Measurements from ENCODE around the gene FBXO11. TPM values are rescaled to one million over a fixed set of nuclear protein-coding genes. Genes with fewer than 3 reads are reported as not detected.

Gene FBXO11
- total and polyA plus RNA-seq, 12 donors: 21.7 to 61.7 (median 46.6) TPM

- Histone ChIP-seq H3K36me3 (replicated peaks in 1 of 2) (no peaks in the 10 kb centered on the region), H3K9me3 (replicated peaks in 1 of 3) (no peaks in the 10 kb centered on the region), H3K4me3 (no peak overlapping the region), H3K27me3 (no peaks in the 10 kb centered on the region), H3K27ac (no peak overlapping the region), H3K4me1 (replicated peaks in 1 of 2) (peaks cover 0 to 60% of the 10 kb centered on the region in 2 donors)
- 93 to 96% (median 94%) methylated on average over 10 of the region's 10 CpGs for WGBS, 4 donors
- no peak for TF ChIP-seq POLR2A (IDR thresholded peaks at IDR 0.05)
- TF ChIP-seq CTCF (IDR thresholded peaks at IDR 0.05): no peak
- DNase-seq: no peak
- intact Hi-C loops (cut with DNase I): no loop called here
These were observed 15.5 kb downstream of the FBXO11 start for GRCh38 chr2:47890711-47891368.

- peaks cover 0 to 47% of the 10 kb centered on the region in 2 donors for H3K4me1 ChIP-seq (replicated peaks in 1 of 2)
- H3K27ac ChIP-seq: no peak overlapping the region
- no peaks in the 10 kb centered on the region for H3K9me3 ChIP-seq (replicated peaks in 1 of 3)
- H3K27me3 ChIP-seq: no peaks in the 10 kb centered on the region
- H3K4me3 ChIP-seq: no peak overlapping the region
- TF ChIP-seq POLR2A (IDR thresholded peaks at IDR 0.05) (no peak), CTCF (IDR thresholded peaks at IDR 0.05) (no peak)
- 75 to 82% (median 80%) methylated on average over 2 of the region's 2 CpGs for WGBS, 4 donors
- intact Hi-C loops (cut with DNase I): no loop called here
- no peak for DNase-seq
- H3K36me3 ChIP-seq (replicated peaks in 1 of 2): no peaks in the 10 kb centered on the region
These were observed 17.6 kb downstream of the FBXO11 start for GRCh38 chr2:47888581-47889280.

GRCh38 chr2:47876912-47877311 is 29.4 kb downstream of the FBXO11 start:
- H3K4me3 ChIP-seq: no peak overlapping the region
- H3K9me3 ChIP-seq (replicated peaks in 1 of 3): no peaks in the 10 kb centered on the region
- H3K27ac ChIP-seq: no peak overlapping the region
- intact Hi-C loops (cut with DNase I): no loop called here
- 89 to 100% (median 97%) methylated on average over 1 of the region's 1 CpG for WGBS, 4 donors
- DNase-seq: no peak
- H3K27me3 ChIP-seq: no peaks in the 10 kb centered on the region
- TF ChIP-seq CTCF (IDR thresholded peaks at IDR 0.05) (no peak), POLR2A (IDR thresholded peaks at IDR 0.05) (no peak)
- H3K36me3 ChIP-seq (replicated peaks in 1 of 2): no peaks in the 10 kb centered on the region
- H3K4me1 ChIP-seq (replicated peaks in 1 of 2): peaks cover 0 to 5% of the 10 kb centered on the region in 2 donors

- Histone ChIP-seq H3K27me3 (no peaks in the 10 kb centered on the region), H3K27ac (no peak overlapping the region), H3K4me3 (no peak overlapping the region), H3K36me3 (replicated peaks in 1 of 2) (no peaks in the 10 kb centered on the region), H3K9me3 (replicated peaks in 1 of 3) (no peaks in the 10 kb centered on the region), H3K4me1 (replicated peaks in 1 of 2) (peaks cover 0 to 21% of the 10 kb centered on the region in 2 donors)
- 93 to 98% (median 95%) methylated on average over 2 of the region's 2 CpGs for WGBS, 4 donors
- TF ChIP-seq CTCF (IDR thresholded peaks at IDR 0.05) (no peak), POLR2A (IDR thresholded peaks at IDR 0.05) (no peak)
- DNase-seq: no peak
- intact Hi-C loops (cut with DNase I): no loop called here
These were observed 33.4 kb downstream of the FBXO11 start for GRCh38 chr2:47872941-47873340.

Data from adrenal gland (tissue), 12 donors.